Karpas-422 (cell line): ENCODE data around the gene MSRB1. TPM values are rescaled to one million over a fixed set of nuclear protein-coding genes. Genes with fewer than 3 reads are reported as not detected.
"Not testable (repeated sequence)": the region's sequence is repeated elsewhere in the genome, so short reads cannot be mapped to it uniquely, and the experiment has no call there.

Source experiments
- DNase-seq: peaks from one replicate; pipeline ENCODE4 v3.0.0-alpha.2; 2015
- H2AFZ ChIP-seq: fragments of 200-600 bp; sonication (generic); 2 replicates; pipeline ENCODE4 v1.6.1; 2014; ENCODE audit warnings: antibody characterized with exemption, low read length, mixed read lengths
- H3K27ac ChIP-seq: fragments of 200-600 bp; sonication (generic); 2 replicates; pipeline ENCODE4 v1.5.1; 2014; ENCODE audit warnings: mild to moderate bottlenecking, low read length, moderate library complexity
- H3K27me3 ChIP-seq: fragments of 200-600 bp; sonication (generic); 2 replicates; pipeline ENCODE4 v1.6.1; 2014; ENCODE audit warnings: low read length, mixed read lengths
- H3K36me3 ChIP-seq: fragments of 200-600 bp; sonication (generic); 2 replicates; pipeline ENCODE4 v1.6.1; 2014; ENCODE audit warnings: low read length, mixed read lengths; ENCODE audit not compliant: insufficient read depth
- H3K4me1 ChIP-seq: fragments of 200-600 bp; sonication (generic); 2 replicates; pipeline ENCODE4 v1.6.1; 2014; ENCODE audit warnings: mild to moderate bottlenecking, low read length, mixed read lengths
- H3K4me2 ChIP-seq: fragments of 200-600 bp; sonication (generic); 2 replicates; pipeline ENCODE4 v1.6.1; 2014; ENCODE audit warnings: low read length, low read depth, mild to moderate bottlenecking; ENCODE audit not compliant: poor library complexity, severe bottlenecking
- H3K4me3 ChIP-seq: fragments of 200-600 bp; sonication (generic); 2 replicates; pipeline ENCODE4 v1.5.1; 2014; ENCODE audit warnings: mild to moderate bottlenecking, antibody characterized with exemption, low read length, mixed read lengths
- H3K79me2 ChIP-seq: fragments of 200-600 bp; sonication (generic); 2 replicates; pipeline ENCODE4 v1.6.1; 2014; ENCODE audit warnings: mild to moderate bottlenecking, low read length, mixed read lengths
- H3K9ac ChIP-seq: fragments of 200-600 bp; sonication (generic); 2 replicates; pipeline ENCODE4 v1.6.0; 2014; ENCODE audit warnings: low read length
- H3K9me2 ChIP-seq: fragments of 200-600 bp; sonication (generic), shearing (Covaris generic); replicated peaks from 2 replicates; pipeline ENCODE4 v1.6.0; 2014; ENCODE audit warnings: mild to moderate bottlenecking, low read length, moderate library complexity; ENCODE audit not compliant: insufficient read depth
- H3K9me3 ChIP-seq: fragments of 300-700, 200-600 bp; sonication (generic); 2 replicates; pipeline ENCODE4 v1.6.1; 2014; ENCODE audit warnings: low read length, mixed read lengths
- H4K20me1 ChIP-seq: fragments of 200-600 bp; sonication (generic); 2 replicates; pipeline ENCODE4 v1.6.1; 2014; ENCODE audit warnings: mild to moderate bottlenecking, antibody characterized with exemption, low read length, low read depth; ENCODE audit not compliant: insufficient read depth
- total RNA-seq: library from RNA; depleted of rRNA; stranded (reverse); fragments of >200 nt; shearing (Covaris generic); gene quantifications from 2 replicates; pipeline ENCODE4 v1.2.3, GENCODE V29; 2014; ENCODE audit warnings: low replicate concordance

Gene MSRB1
- total RNA-seq, 1 experiment from 2014 or later = 4.8 TPM

- Histone ChIP-seq H3K9me3 (no peaks in the 10 kb centered on the region), H3K79me2 (peaks cover 30% of the 10 kb centered on the region), H3K4me1 (peaks cover 40% of the 10 kb centered on the region), H3K27ac (peak within 1 kb of the TSS; percentile 94), H3K27me3 (no peaks in the 10 kb centered on the region), H3K9ac (peak within 1 kb of the TSS; percentile 91), H4K20me1 (peaks cover 19% of the 10 kb centered on the region), H3K4me3 (peak within 1 kb of the TSS; percentile 80), H2AFZ (peak within 1 kb of the TSS; percentile 72; the same call in 1 of the 2 replicates), H3K4me2 (peak within 1 kb of the TSS; percentile 97), H3K36me3 (peaks cover 23% of the 10 kb centered on the region), H3K9me2 (no peaks in the 10 kb centered on the region)
- peak; percentile 96 for DNase-seq
Observed at GRCh38 chr16:1959269-1960039, 16.5 kb upstream of the MSRB1 start, which contains the start of gene NDUFB10. NDUFB10 (plus strand) TSS chr16:1959538; CDS start chr16:1959625, 87 bp downstream.

GRCh38 chr16:1958715-1959268 lies 15.8 kb upstream of the MSRB1 start:
- Histone ChIP-seq H3K4me2 (peak overlapping the region; percentile 23), H2AFZ (peak overlapping the region; percentile 72; the same call in 1 of the 2 replicates), H3K9ac (peak overlapping the region; percentile 41), H3K27me3 (no peaks in the 10 kb centered on the region), H3K9me2 (no peaks in the 10 kb centered on the region), H3K27ac (no peak overlapping the region), H3K36me3 (peaks cover 17% of the 10 kb centered on the region), H3K9me3 (no peaks in the 10 kb centered on the region), H3K4me3 (no peak overlapping the region; the same call in 1 of the 2 replicates), H3K79me2 (peaks cover 23% of the 10 kb centered on the region), H4K20me1 (peaks cover 12% of the 10 kb centered on the region), H3K4me1 (peaks cover 40% of the 10 kb centered on the region)
- no peak for DNase-seq

GRCh38 chr16:1958143-1958491 lies 15.1 kb upstream of the MSRB1 start:
- not testable (repeated sequence) for H3K9me3 ChIP-seq, H3K9me2 ChIP-seq, H3K4me3 ChIP-seq, H3K27me3 ChIP-seq, H3K9ac ChIP-seq, H2AFZ ChIP-seq, DNase-seq, H4K20me1 ChIP-seq, H3K4me2 ChIP-seq, H3K27ac ChIP-seq
- Histone ChIP-seq H3K36me3 (peaks cover 11% of the 10 kb centered on the region), H3K4me1 (peaks cover 33% of the 10 kb centered on the region), H3K79me2 (peaks cover 16% of the 10 kb centered on the region)

DNA sequence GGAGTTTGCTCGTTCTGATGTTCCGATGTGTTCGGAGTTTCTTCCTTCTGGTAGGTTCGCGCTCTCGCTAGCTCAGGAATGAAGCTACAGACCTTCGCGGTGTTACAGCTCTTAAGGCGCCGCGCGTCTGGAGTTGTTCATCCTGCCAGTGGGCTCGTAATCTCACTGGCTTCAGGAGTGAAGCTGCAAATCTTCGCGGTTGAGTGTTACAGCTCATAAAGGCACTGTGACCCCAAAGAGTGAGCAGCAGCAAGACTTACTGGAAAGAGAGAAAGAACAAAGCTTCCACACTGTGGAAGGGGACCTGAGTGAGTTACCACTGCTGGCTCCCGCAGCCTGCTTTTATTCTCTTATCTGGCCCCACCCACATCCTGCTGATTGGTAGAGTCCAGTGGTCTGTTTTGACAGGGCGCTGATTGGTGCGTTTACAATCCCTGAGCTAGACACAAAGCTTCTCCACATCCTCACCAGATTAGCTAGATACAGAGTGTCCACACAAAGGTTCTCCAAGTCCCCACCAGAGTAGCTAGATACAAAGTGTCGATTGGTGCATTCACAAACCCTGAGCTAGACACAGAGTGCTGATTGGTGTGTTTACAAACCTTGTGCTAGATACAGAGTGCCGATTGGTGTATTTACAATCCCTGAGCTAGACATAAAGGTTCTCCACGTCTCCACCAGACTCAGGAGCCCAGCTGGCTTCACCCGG lies 14.6 kb upstream of the MSRB1 start:
- H3K9me3 ChIP-seq, H3K4me2 ChIP-seq, H3K27ac ChIP-seq, H3K9me2 ChIP-seq, H3K27me3 ChIP-seq, H3K9ac ChIP-seq, H3K36me3 ChIP-seq, H3K4me3 ChIP-seq, H4K20me1 ChIP-seq, H2AFZ ChIP-seq, DNase-seq: not testable (repeated sequence)
- peaks cover 28% of the 10 kb centered on the region for H3K4me1 ChIP-seq
- H3K79me2 ChIP-seq = peaks cover 12% of the 10 kb centered on the region

GRCh38 chr16:1953734-1954133 lies 10.7 kb upstream of the MSRB1 start:
- Histone ChIP-seq H3K4me1 (no peaks in the 10 kb centered on the region; the same call in 1 of the 2 replicates), H3K4me3 (no peak overlapping the region), H3K27me3 (no peaks in the 10 kb centered on the region), H3K36me3 (no peaks in the 10 kb centered on the region), H3K9me3 (no peaks in the 10 kb centered on the region), H3K79me2 (no peaks in the 10 kb centered on the region), H3K27ac (no peak overlapping the region), H3K9ac (no peak overlapping the region), H4K20me1 (no peaks in the 10 kb centered on the region), H3K9me2 (no peaks in the 10 kb centered on the region), H3K4me2 (no peak overlapping the region), H2AFZ (no peak overlapping the region)
- DNase-seq = no peak

GRCh38 chr16:1950559-1950958 lies 7.6 kb upstream of the MSRB1 start:
- no peak overlapping the region for H3K4me3 ChIP-seq
- H3K27ac ChIP-seq = no peak overlapping the region
- no peaks in the 10 kb centered on the region for H3K9me3 ChIP-seq
- no peak overlapping the region for H3K9ac ChIP-seq
- no peaks in the 10 kb centered on the region for H4K20me1 ChIP-seq
- H3K79me2 ChIP-seq = no peaks in the 10 kb centered on the region
- DNase-seq = no peak
- no peaks in the 10 kb centered on the region for H3K4me1 ChIP-seq
- H3K27me3 ChIP-seq = no peaks in the 10 kb centered on the region
- no peaks in the 10 kb centered on the region for H3K36me3 ChIP-seq
- no peaks in the 10 kb centered on the region for H3K9me2 ChIP-seq
- no peak overlapping the region for H2AFZ ChIP-seq
- H3K4me2 ChIP-seq = no peak overlapping the region

DNA sequence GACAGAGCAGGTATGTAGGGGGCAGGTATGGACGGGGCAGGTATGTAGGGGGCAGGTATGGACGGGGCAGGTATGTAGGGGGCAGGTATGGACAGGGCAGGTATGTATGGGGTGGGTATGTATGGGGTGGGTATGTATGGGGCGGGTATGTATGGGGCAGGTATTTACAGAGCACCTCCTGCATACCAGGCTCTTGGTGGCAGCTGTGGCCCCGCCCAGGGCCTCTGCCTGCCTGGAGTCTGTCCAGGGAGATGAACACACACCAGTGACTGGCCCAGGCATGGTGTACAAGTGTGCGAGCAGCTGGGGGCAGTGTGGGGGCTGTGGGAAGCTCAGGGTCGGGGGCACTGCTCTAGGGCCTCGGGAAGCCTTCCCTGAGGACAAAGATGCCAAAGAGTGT lies 7.0 kb upstream of the MSRB1 start:
- H3K27me3 ChIP-seq = no peaks in the 10 kb centered on the region
- H3K27ac ChIP-seq = no peak overlapping the region
- H3K79me2 ChIP-seq = no peaks in the 10 kb centered on the region
- H3K36me3 ChIP-seq = no peaks in the 10 kb centered on the region
- no peak overlapping the region for H3K4me2 ChIP-seq
- DNase-seq = no peak
- H3K4me1 ChIP-seq = no peaks in the 10 kb centered on the region
- no peak overlapping the region for H3K9ac ChIP-seq
- H4K20me1 ChIP-seq = no peaks in the 10 kb centered on the region
- no peaks in the 10 kb centered on the region for H3K9me2 ChIP-seq
- no peak overlapping the region for H3K4me3 ChIP-seq
- no peak overlapping the region for H2AFZ ChIP-seq
- no peaks in the 10 kb centered on the region for H3K9me3 ChIP-seq

GRCh38 chr16:1949507-1949906 lies 6.5 kb upstream of the MSRB1 start:
- Histone ChIP-seq H3K4me3 (no peak overlapping the region), H3K4me2 (no peak overlapping the region), H3K27ac (no peak overlapping the region), H3K9me2 (no peaks in the 10 kb centered on the region), H4K20me1 (no peaks in the 10 kb centered on the region), H3K4me1 (no peaks in the 10 kb centered on the region), H3K79me2 (no peaks in the 10 kb centered on the region), H2AFZ (no peak overlapping the region), H3K27me3 (no peaks in the 10 kb centered on the region), H3K36me3 (no peaks in the 10 kb centered on the region), H3K9ac (no peak overlapping the region), H3K9me3 (no peaks in the 10 kb centered on the region)
- no peak for DNase-seq
